Measurements from ENCODE around the gene ATG4C. TPM values are rescaled to one million over a fixed set of nuclear protein-coding genes. Genes with fewer than 3 reads are reported as not detected.
"Not testable (repeated sequence)": the region's sequence is repeated elsewhere in the genome, so short reads cannot be mapped to it uniquely, and the experiment has no call there.

Gene ATG4C
- total RNA-seq, 1 donor from 2014 or later: 39.5 TPM

- not testable (repeated sequence) for H3K4me3 Mint-ChIP-seq; DNase-seq (ENCODE audit: low spot score); H3K27ac Mint-ChIP-seq; H3K9me3 Mint-ChIP-seq; H3K4me1 Mint-ChIP-seq; H3K36me3 Mint-ChIP-seq; H3K79me2 ChIP-seq (ENCODE audit: low read depth); H3K9ac ChIP-seq; H2AFZ ChIP-seq (replicated peaks); H3K9me3 ChIP-seq (ENCODE audit: low read depth); H3K27ac ChIP-seq; H3K4me3 ChIP-seq; H3K4me1 ChIP-seq; H3K27me3 Mint-ChIP-seq (ENCODE audit: insufficient read depth, low read depth); H3F3A ChIP-seq (ENCODE audit: low read depth); H3K4me2 ChIP-seq; H3K27me3 ChIP-seq; H4K20me1 ChIP-seq (ENCODE audit: low read depth); H3K36me3 ChIP-seq
Measured at GRCh38 chr1:62762027-62762426, 21.9 kb upstream of the ATG4C start.

- no peaks in the 10 kb centered on the region for H3K36me3 Mint-ChIP-seq
- H3F3A ChIP-seq (ENCODE audit: low read depth): no peaks in the 10 kb centered on the region
- no peak overlapping the region for H3K4me3 Mint-ChIP-seq
- H3K36me3 ChIP-seq: no peaks in the 10 kb centered on the region
- H2AFZ ChIP-seq (replicated peaks): peak overlapping the region; percentile 32
- H3K27me3 ChIP-seq: no peaks in the 10 kb centered on the region
- H3K4me2 ChIP-seq: no peak overlapping the region
- TF ChIP-seq EZH2 (IDR thresholded peaks at IDR 0.05): no peak
- H3K9ac ChIP-seq: no peak overlapping the region
- H3K4me1 ChIP-seq: no peaks in the 10 kb centered on the region
- H4K20me1 ChIP-seq (ENCODE audit: low read depth): no peaks in the 10 kb centered on the region
- no peak overlapping the region for H3K4me3 ChIP-seq
- no peak for DNase-seq (ENCODE audit: low spot score)
- H3K27me3 Mint-ChIP-seq (ENCODE audit: insufficient read depth, low read depth): peaks cover 2% of the 10 kb centered on the region
- H3K4me1 Mint-ChIP-seq: peaks cover 3% of the 10 kb centered on the region
- peaks cover 3% of the 10 kb centered on the region for H3K9me3 Mint-ChIP-seq
- no peak overlapping the region for H3K27ac ChIP-seq
- no peaks in the 10 kb centered on the region for H3K79me2 ChIP-seq (ENCODE audit: low read depth)
- no peaks in the 10 kb centered on the region for H3K9me3 ChIP-seq (ENCODE audit: low read depth)
- no peak overlapping the region for H3K27ac Mint-ChIP-seq
Measured at GRCh38 chr1:62765981-62766380, 18.0 kb upstream of the ATG4C start.

DNA sequence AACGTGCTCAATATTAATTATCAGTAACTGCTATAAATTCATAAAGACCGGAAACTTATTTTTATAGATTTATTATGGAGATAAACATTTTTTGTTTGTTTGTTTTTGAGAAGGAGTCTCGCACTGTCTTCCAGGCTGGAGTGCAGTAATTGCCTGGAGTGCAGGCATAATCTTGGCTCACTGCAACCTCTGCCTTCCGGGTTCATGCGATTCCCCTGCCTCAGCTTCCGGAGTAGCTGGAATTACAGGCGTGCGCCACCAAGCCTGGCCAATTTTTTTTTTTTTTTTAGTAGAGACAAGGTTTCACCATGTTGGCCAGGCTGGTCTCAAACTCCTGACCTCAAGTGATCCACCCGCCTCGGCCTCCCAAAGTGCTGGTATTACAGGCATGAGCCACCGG lies 15.4 kb upstream of the ATG4C start:
- H3F3A ChIP-seq (ENCODE audit: low read depth); H3K4me3 ChIP-seq; H3K27ac Mint-ChIP-seq; H2AFZ ChIP-seq (replicated peaks); H3K36me3 ChIP-seq; H3K4me1 ChIP-seq; H3K27ac ChIP-seq; H3K4me2 ChIP-seq; DNase-seq (ENCODE audit: low spot score); H3K79me2 ChIP-seq (ENCODE audit: low read depth); H3K36me3 Mint-ChIP-seq; H3K9me3 ChIP-seq (ENCODE audit: low read depth); H3K4me3 Mint-ChIP-seq; H4K20me1 ChIP-seq (ENCODE audit: low read depth); H3K9ac ChIP-seq; H3K27me3 ChIP-seq; H3K4me1 Mint-ChIP-seq; H3K27me3 Mint-ChIP-seq (ENCODE audit: insufficient read depth, low read depth): not testable (repeated sequence)
- H3K9me3 Mint-ChIP-seq: peaks cover 11% of the 10 kb centered on the region

- Histone ChIP-seq H3K27me3 (no peaks in the 10 kb centered on the region), H3F3A (ENCODE audit: low read depth) (no peaks in the 10 kb centered on the region), H3K4me3 (no peak overlapping the region), H3K27ac (no peak overlapping the region), H2AFZ (replicated peaks) (no peak overlapping the region), H3K9me3 (ENCODE audit: low read depth) (no peaks in the 10 kb centered on the region), H3K79me2 (ENCODE audit: low read depth) (no peaks in the 10 kb centered on the region), H3K4me1 (no peaks in the 10 kb centered on the region), H3K9ac (no peak overlapping the region), H4K20me1 (ENCODE audit: low read depth) (no peaks in the 10 kb centered on the region), H3K36me3 (no peaks in the 10 kb centered on the region), H3K4me2 (no peak overlapping the region)
- Mint-ChIP-seq H3K9me3 (peaks cover 11% of the 10 kb centered on the region), H3K4me1 (no peaks in the 10 kb centered on the region), H3K36me3 (peaks cover 1% of the 10 kb centered on the region), H3K27ac (no peak overlapping the region), H3K27me3 (ENCODE audit: insufficient read depth, low read depth) (no peaks in the 10 kb centered on the region), H3K4me3 (no peak overlapping the region)
- TF ChIP-seq EZH2phosphoT487 (IDR thresholded peaks at IDR 0.05) (no peak), CTCF (IDR thresholded peaks at IDR 0.05) (no peak), EZH2 (IDR thresholded peaks at IDR 0.05) (no peak)
- DNase-seq (ENCODE audit: low spot score): no peak
Measured at GRCh38 chr1:62772607-62773295, 11.2 kb upstream of the ATG4C start.

DNA sequence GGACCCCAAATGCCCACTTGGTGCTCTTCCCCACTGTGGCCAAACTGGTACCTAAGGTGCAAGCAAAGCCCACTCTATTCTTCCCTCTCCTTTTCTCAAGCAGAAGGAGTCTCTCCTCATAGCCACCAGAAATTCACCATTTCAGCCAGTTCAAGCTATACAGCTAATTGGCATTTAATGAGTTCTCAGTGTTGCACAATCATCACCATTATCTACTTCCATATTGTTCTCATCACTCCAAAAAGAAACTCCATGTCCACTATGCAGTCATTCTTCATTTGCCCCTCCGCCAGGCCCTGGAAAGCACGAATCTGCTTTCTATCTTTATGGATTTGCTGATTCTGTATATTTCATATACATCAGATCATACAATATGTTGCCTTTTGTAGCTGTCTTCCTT lies 9.9 kb upstream of the ATG4C start:
- Histone ChIP-seq H3K79me2 (ENCODE audit: low read depth) (no peaks in the 10 kb centered on the region), H3K4me3 (no peak overlapping the region), H3K9ac (no peak overlapping the region), H3K36me3 (no peaks in the 10 kb centered on the region), H3K4me1 (no peaks in the 10 kb centered on the region), H3F3A (ENCODE audit: low read depth) (no peaks in the 10 kb centered on the region), H3K9me3 (ENCODE audit: low read depth) (no peaks in the 10 kb centered on the region), H3K27me3 (no peaks in the 10 kb centered on the region), H2AFZ (replicated peaks) (no peak overlapping the region), H3K27ac (no peak overlapping the region), H3K4me2 (no peak overlapping the region), H4K20me1 (ENCODE audit: low read depth) (no peaks in the 10 kb centered on the region)
- Mint-ChIP-seq H3K4me3 (no peak overlapping the region), H3K4me1 (peaks cover 2% of the 10 kb centered on the region), H3K27me3 (ENCODE audit: insufficient read depth, low read depth) (no peaks in the 10 kb centered on the region), H3K27ac (no peak overlapping the region), H3K36me3 (peaks cover 1% of the 10 kb centered on the region), H3K9me3 (peaks cover 11% of the 10 kb centered on the region)
- DNase-seq (ENCODE audit: low spot score): no peak
- TF ChIP-seq CTCF (IDR thresholded peaks at IDR 0.05) (no peak), EZH2phosphoT487 (IDR thresholded peaks at IDR 0.05) (no peak), EZH2 (IDR thresholded peaks at IDR 0.05) (no peak)

Measured in neural progenitor cell (in vitro differentiated cells).